Measurements from ENCODE around the gene ZNF407. TPM values are rescaled to one million over a fixed set of nuclear protein-coding genes. Genes with fewer than 3 reads are reported as not detected.

ZNF407 gene
- total and polyA plus RNA-seq, 4 donors = 1.9 to 16.5 (median 6.6) TPM

GRCh38 chr18:75104483-75104882, 506.8 kb downstream of the ZNF407 start:
- Histone ChIP-seq H3K27ac (ENCODE audit: low read depth in 1 of 2, low read length in 2 of 2) (no peak overlapping the region), H3K36me3 (ENCODE audit: control insufficient read depth in 4 of 4, insufficient read depth in 3 of 4, low read depth in 1 of 4, low read length in 3 of 4) (no peaks in the 10 kb centered on the region), H3K9me3 (ENCODE audit: control insufficient read depth in 4 of 4, low read length in 3 of 4) (no peaks in the 10 kb centered on the region), H3K27me3 (ENCODE audit: control insufficient read depth in 4 of 4, insufficient read depth in 4 of 4, low read length in 3 of 4) (no peaks in the 10 kb centered on the region), H3K4me1 (ENCODE audit: control insufficient read depth in 4 of 4, insufficient read depth in 4 of 4, low read length in 3 of 4) (no peaks in the 10 kb centered on the region), H3K4me3 (ENCODE audit: low read depth in 1 of 3, low read length in 3 of 3) (no peak overlapping the region), H3K9ac (ENCODE audit: low read depth in 1 of 2, low read length in 2 of 2) (no peak overlapping the region)
- WGBS = 90% methylated on average over 15 of the region's 15 CpGs
- no peak for DNase-seq (ENCODE audit: low spot score)
- no peak for TF ChIP-seq HNF4G (IDR thresholded peaks at IDR 0.05)
- no peak for TF ChIP-seq JUND (IDR thresholded peaks at IDR 0.05)
- TF ChIP-seq, protein P1, sequence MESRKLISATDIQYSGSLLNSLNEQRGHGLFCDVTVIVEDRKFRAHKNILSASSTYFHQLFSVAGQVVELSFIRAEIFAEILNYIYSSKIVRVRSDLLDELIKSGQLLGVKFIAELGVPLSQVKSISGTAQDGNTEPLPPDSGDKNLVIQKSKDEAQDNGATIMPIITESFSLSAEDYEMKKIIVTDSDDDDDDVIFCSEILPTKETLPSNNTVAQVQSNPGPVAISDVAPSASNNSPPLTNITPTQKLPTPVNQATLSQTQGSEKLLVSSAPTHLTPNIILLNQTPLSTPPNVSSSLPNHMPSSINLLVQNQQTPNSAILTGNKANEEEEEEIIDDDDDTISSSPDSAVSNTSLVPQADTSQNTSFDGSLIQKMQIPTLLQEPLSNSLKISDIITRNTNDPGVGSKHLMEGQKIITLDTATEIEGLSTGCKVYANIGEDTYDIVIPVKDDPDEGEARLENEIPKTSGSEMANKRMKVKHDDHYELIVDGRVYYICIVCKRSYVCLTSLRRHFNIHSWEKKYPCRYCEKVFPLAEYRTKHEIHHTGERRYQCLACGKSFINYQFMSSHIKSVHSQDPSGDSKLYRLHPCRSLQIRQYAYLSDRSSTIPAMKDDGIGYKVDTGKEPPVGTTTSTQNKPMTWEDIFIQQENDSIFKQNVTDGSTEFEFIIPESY (IDR thresholded peaks at IDR 0.05) = no peak
- no peak for TF ChIP-seq FOXA2 (IDR thresholded peaks at IDR 0.05)
- TF ChIP-seq, protein P2, sequence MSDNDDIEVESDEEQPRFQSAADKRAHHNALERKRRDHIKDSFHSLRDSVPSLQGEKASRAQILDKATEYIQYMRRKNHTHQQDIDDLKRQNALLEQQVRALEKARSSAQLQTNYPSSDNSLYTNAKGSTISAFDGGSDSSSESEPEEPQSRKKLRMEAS (IDR thresholded peaks at IDR 0.05) = no peak
- no peak for TF ChIP-seq NR2F2 (IDR thresholded peaks at IDR 0.05)
- TF ChIP-seq CTCF (IDR thresholded peaks at IDR 0.05; ENCODE audit: low read depth, low read length, missing input control) = no peak
- no peak for TF ChIP-seq HNF4A (conservative IDR thresholded peaks at IDR 0.05)
- no peak for TF ChIP-seq REST (IDR thresholded peaks at IDR 0.05)
- TF ChIP-seq YY1 (IDR thresholded peaks at IDR 0.05) = no peak
- TF ChIP-seq RXRA (IDR thresholded peaks at IDR 0.05) = no peak
- TF ChIP-seq FOXA1 (IDR thresholded peaks at IDR 0.05) = no peak
- TF ChIP-seq EGR1 (IDR thresholded peaks at IDR 0.05; ENCODE audit: low read depth in 2 of 2) = no peak
- TF ChIP-seq SP1 (IDR thresholded peaks at IDR 0.05) = no peak
- TF ChIP-seq TAF1 (conservative IDR thresholded peaks at IDR 0.05) = no peak

- Histone ChIP-seq H3K9ac (ENCODE audit: low read depth in 1 of 2, low read length in 2 of 2) (no peak overlapping the region), H3K27ac (ENCODE audit: low read depth in 1 of 2, low read length in 2 of 2) (no peak overlapping the region), H3K9me3 (ENCODE audit: control insufficient read depth in 4 of 4, low read length in 3 of 4) (no peaks in the 10 kb centered on the region), H3K4me3 (ENCODE audit: low read depth in 1 of 3, low read length in 3 of 3) (no peak overlapping the region), H3K27me3 (ENCODE audit: control insufficient read depth in 4 of 4, insufficient read depth in 4 of 4, low read length in 3 of 4) (no peaks in the 10 kb centered on the region), H3K4me1 (ENCODE audit: control insufficient read depth in 4 of 4, insufficient read depth in 4 of 4, low read length in 3 of 4) (no peaks in the 10 kb centered on the region), H3K36me3 (ENCODE audit: control insufficient read depth in 4 of 4, insufficient read depth in 3 of 4, low read depth in 1 of 4, low read length in 3 of 4) (no peaks in the 10 kb centered on the region)
- DNase-seq (ENCODE audit: low spot score) = peak; percentile 24
- WGBS = 87% methylated on average over 15 of the region's 15 CpGs
- no peak for TF ChIP-seq RAD21 (IDR thresholded peaks at IDR 0.05)
- TF ChIP-seq, protein P2 (IDR thresholded peaks at IDR 0.05) = no peak
- TF ChIP-seq SP1 (IDR thresholded peaks at IDR 0.05) = no peak
- TF ChIP-seq REST (IDR thresholded peaks at IDR 0.05) = no peak
- TF ChIP-seq NR2F2 (IDR thresholded peaks at IDR 0.05) = no peak
- no peak for TF ChIP-seq EGR1 (IDR thresholded peaks at IDR 0.05; ENCODE audit: low read depth in 2 of 2)
- no peak for TF ChIP-seq GABPA (IDR thresholded peaks at IDR 0.05 in 1 of 2, conservative IDR thresholded peaks at IDR 0.05 in 1 of 2)
- no peak for TF ChIP-seq FOXA2 (IDR thresholded peaks at IDR 0.05)
- TF ChIP-seq HNF4A (conservative IDR thresholded peaks at IDR 0.05) = no peak
- no peak for TF ChIP-seq FOXA1 (IDR thresholded peaks at IDR 0.05)
- TF ChIP-seq CTCF (IDR thresholded peaks at IDR 0.05; ENCODE audit: low read depth, low read length, missing input control) = no peak
- no peak for TF ChIP-seq YY1 (IDR thresholded peaks at IDR 0.05)
These were observed 508.0 kb downstream of the ZNF407 start for GRCh38 chr18:75105551-75106254.
